ENCODE measurements around the gene CARMIL1. TPM values are rescaled to one million over a fixed set of nuclear protein-coding genes. Genes with fewer than 3 reads are reported as not detected.

The CARMIL1 gene
- total and polyA plus RNA-seq, 10 of the 15 experiments (the other 5 are each of a cell fraction or from before 2014, with no cell fraction given) = 6.4 to 18.1 (median 10.3) TPM

GRCh38 chr6:25329161-25329817, 50.1 kb downstream of the CARMIL1 start:
- no peaks in the 10 kb centered on the region for H3K9me3 ChIP-seq (replicated peaks; ENCODE audit: control insufficient read depth, insufficient read depth, low read length)
- POLR2A ChIA-PET = interaction anchor here (0.6 to 1.5 kb wide), 3 partner anchors 12 to 39 kb away, joined by 5 to 11 read pairs (median 6); no protein-coding TSS in a partner anchor
- no peak for FAIRE-seq
- SMC1A ChIA-PET (ENCODE audit: uncharacterized antibody, unreplicated experiment) = interaction anchor here (1.2 to 2.5 kb wide), 3 partner anchors 28 to 161 kb away, joined by 3 to 7 read pairs (median 3); no protein-coding TSS in a partner anchor
- no peaks in the 10 kb centered on the region for H3K27me3 ChIP-seq (replicated peaks in 1 of 2; ENCODE audit: control insufficient read depth in 2 of 2, insufficient read depth in 2 of 2, low read length in 1 of 2)
- DNase-seq (ENCODE audit: low read depth, low spot score) = no peak
- H3K36me3 ChIP-seq (ENCODE audit: control insufficient read depth in 2 of 2, insufficient read depth in 2 of 2, low read length in 1 of 2) = no peaks in the 10 kb centered on the region
- RAD21 ChIA-PET (ENCODE audit: unreplicated experiment) = interaction anchor here (0.7 to 1.9 kb wide), 2 partner anchors 41 to 51 kb away, joined by 3 to 8 read pairs; partner anchors contain the start of gene CARMIL1
- H3K4me3 ChIP-seq = no peak overlapping the region
- TF ChIP-seq ZBTB40 (IDR thresholded peaks at IDR 0.05; ENCODE audit: borderline replicate concordance) (no peak), POLR2A (IDR thresholded peaks at IDR 0.05; ENCODE audit: low read depth, low read length) (no peak), TCF7 (IDR thresholded peaks at IDR 0.05; ENCODE audit: borderline replicate concordance) (no peak), NR2C1 (IDR thresholded peaks at IDR 0.05) (no peak), KAT2A (conservative IDR thresholded peaks at IDR 0.05; ENCODE audit: control insufficient read depth, low read depth, low read length) (no peak), ZNF217 (IDR thresholded peaks at IDR 0.05) (no peak), PAX5 (IDR thresholded peaks at IDR 0.05; ENCODE audit: borderline replicate concordance, low read depth, low read length) (no peak), SIX5 (IDR thresholded peaks at IDR 0.05; ENCODE audit: low read depth, low read length, severe bottlenecking) (no peak), RELB (IDR thresholded peaks at IDR 0.05; ENCODE audit: low read depth) (no peak), ZNF207 (IDR thresholded peaks at IDR 0.05; ENCODE audit: borderline replicate concordance) (no peak)
- in situ Hi-C loops (cut with MboI) (no loop called here), intact Hi-C loops (cut with micrococcal nuclease; ENCODE audit: unreplicated experiment) (no loop called here)
- no peaks in the 10 kb centered on the region; the same call in 1 of the 2 replicates for H3K79me2 ChIP-seq (ENCODE audit: control insufficient read depth, insufficient read depth, low read length)
- no peak overlapping the region for H3K27ac ChIP-seq (ENCODE audit: control insufficient read depth, insufficient read depth)
- CTCF ChIA-PET = interaction anchor here (0.7 to 1.5 kb wide), 4 partner anchors 8 to 51 kb away, joined by 3 to 4 read pairs (median 3); no protein-coding TSS in a partner anchor
- no peak overlapping the region for H2AFZ ChIP-seq (ENCODE audit: control insufficient read depth, low read depth, low read length)
- no peak overlapping the region for H3K9ac ChIP-seq (ENCODE audit: control insufficient read depth, insufficient read depth, low read length)
- no peak overlapping the region for H3K4me2 ChIP-seq (ENCODE audit: control insufficient read depth, insufficient read depth)
- peaks cover 7% of the 10 kb centered on the region for H3K4me1 ChIP-seq (ENCODE audit: control insufficient read depth, insufficient read depth, low read length)
- no TSS peak for BruUV-seq (replicated peaks)
- no peak for ATAC-seq
- 41% methylated on average over 5 of the region's 5 CpGs for WGBS (ENCODE audit: insufficient coverage, insufficient replicate concordance, low lambda C conversion rate, missing lambda C conversion rate)
- no peaks in the 10 kb centered on the region for H4K20me1 ChIP-seq (ENCODE audit: control insufficient read depth, insufficient read depth)
